Limb (tissue), 2 donors: Measurements from ENCODE around the gene CSAD.
"Not testable (repeated sequence)": the region's sequence is repeated elsewhere in the genome, so short reads cannot be mapped to it uniquely, and the experiment has no call there.

Experiments
- DNase-seq, 2 donors: peaks; one replicate each; pipeline ENCODE4 v3.0.0-alpha.2; 2016; ENCODE audit errors: extremely low spot score in 2 of 2

Gene CSAD

DNA sequence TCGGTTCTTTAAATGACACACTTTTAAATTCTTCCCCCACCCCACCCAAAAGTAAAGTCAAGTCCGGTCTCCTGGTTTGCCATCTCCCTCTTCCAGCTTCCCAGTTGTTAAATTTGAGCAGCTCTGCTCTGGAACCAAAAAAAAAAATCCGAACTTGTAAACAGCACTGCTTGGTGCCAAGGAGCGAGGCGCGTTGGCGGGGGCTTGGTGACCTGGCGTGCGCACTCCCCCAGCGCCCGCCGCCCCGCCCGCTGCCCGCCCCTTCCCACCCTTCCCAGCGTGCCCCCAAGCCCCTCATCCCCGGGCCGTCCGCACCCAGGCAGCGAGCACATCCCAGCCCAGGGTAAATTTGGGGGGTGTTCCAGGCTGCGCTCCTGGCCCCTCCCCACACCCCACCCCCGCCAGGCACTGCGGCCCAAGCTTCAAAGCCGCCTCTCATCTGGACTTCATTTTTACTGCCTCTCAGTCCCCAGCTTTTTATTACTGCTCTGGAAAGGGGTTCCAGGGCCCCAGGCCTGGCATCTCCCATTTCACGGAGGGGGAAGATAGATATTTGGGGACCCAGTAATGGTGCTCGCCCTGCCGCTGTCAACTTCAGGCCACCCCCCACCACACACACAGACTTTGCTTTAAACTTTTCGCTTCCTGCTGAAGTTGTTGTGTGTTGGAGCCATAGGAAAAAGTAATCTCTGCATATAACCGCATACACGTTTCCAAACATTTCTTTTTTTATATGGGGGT lies 38.0 kb upstream of the CSAD start:
- peak in 1 of 2 donors; percentile 40 for DNase-seq

DNA sequence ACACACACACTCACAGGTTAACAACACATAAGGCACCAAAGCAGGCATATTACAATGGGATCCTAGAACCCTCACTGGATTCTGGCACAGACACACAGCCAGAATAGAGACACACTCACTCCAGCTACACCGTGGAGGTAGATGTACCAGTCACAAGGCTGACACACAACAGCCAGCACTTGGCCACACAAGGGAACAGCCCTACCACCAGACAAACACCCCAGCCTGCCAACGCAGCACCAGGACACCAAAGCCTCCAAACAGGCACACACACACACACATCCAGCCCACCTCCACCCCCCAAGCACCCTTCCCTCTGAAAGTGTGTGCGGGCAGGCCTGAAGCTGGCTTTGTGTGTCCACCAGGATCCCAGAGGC lies 37.2 kb upstream of the CSAD start:
- DNase-seq = no peak

DNA sequence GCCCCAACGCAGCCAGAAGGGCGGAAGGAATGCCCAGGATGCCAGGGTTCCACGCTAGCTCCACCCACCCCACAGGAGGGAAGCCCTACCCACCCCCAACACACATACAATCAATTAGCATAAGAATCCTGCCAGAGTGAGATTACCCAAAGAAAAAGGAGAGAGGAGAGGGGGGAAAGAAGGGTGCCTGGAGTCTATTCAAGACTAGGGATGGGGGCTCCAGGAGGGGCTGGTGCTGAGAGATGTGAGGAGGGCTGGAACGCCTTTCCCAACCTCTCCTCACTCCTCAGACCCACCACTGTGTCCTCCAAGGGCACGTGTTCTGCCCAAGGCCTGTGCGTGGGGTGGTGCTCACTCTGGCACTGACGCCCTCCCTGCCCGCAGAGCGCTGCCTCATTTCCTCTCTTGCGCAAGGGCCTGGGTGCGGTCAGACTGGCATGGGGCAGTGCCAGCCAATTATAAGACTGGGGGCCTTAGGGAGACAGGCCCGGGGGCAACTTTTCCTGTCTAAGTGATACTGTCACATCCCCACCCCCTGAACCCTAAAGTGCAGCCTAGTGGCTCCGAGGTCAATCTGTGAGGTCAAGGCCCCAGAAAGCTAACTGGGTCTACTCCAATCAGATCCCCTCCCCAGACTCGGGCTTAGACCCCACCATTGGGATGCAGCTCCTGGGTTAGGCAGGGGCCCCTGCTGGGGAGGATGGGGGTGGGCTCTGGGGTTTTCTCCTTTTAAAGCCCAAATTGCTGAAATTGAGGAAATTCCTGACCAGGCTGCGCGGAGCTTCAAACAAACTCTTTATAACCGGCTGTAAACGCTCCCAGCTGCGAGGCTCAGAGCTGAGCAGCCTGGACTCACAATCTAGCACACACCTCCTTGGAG lies 36.6 kb upstream of the CSAD start:
- no peak for DNase-seq

DNA sequence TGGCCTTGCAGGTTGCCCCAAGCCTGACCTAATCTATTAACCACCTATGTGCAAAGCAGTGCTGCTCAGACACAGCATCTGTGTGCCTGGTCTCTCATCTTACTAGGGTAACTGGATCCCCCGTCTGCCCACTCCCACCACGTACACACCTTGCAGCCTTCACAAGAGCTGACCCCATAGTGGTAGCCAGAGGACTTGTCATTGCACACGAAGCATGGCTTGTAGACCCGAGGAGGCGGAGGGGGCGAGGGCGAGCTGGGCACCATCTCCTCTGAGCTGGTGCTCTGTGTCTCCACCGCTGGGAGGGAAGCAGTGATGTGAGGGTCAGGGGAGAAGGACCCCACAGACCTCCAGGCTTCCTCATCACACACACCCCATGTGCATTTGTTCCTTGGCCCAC lies 34.8 kb upstream of the CSAD start:
- DNase-seq = no peak

DNA sequence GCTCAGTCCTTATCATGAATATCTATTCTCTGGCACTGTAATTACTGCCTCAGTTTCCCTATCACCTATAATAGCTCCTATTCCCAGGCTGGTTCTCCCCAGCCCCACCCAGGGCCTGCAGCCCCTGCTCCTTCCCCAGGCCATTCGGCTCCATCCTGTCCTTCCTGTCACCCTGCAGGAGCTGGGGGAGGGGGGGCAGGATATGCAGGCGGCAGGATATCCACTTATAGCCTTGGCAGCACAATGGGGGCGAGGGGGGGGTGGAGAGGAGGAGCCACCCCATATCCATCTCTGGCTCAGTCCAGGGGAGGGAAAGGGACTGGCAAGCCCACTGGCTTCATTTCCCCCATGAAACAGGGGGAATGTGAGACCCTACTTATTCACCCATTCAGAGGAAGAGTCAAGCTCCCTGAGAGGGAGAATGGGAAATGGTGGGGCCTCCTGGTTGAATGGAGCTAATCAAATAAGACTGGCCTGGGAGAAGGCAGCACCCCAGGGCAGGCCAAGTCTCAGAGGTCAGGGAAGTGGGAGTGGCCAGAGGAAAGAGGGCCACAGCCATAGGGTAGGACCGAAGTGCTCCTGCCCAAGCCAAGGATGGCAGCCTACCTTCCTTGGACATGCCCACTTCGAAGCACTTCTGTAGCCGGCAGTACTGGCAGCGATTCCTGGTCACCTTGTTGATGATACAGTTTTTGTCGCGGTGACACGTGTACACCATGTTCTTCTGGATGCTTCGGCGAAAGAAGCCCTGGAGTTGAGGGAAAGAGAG lies 34.1 kb upstream of the CSAD start:
- no peak for DNase-seq

DNA sequence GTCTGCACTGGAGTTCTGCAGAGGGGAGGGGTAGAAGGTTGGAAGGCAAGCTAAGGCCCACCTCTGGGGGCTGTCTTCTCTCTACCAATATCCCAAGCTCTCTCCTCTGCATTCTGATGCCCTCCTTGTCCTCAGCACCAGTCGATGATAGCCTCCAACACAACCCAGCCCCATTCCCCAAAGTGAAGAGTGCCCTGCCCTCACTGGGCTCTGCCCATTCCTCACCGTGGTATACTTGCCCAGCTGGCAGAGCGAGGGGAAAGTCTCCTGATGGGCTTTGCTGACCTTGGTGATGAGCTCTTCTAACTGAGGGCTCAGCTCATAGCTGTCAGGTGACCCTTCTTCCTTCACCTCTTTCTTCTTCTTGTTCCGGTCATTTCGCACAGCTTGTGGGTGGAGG lies 33.5 kb upstream of the CSAD start:
- no peak for DNase-seq

DNA sequence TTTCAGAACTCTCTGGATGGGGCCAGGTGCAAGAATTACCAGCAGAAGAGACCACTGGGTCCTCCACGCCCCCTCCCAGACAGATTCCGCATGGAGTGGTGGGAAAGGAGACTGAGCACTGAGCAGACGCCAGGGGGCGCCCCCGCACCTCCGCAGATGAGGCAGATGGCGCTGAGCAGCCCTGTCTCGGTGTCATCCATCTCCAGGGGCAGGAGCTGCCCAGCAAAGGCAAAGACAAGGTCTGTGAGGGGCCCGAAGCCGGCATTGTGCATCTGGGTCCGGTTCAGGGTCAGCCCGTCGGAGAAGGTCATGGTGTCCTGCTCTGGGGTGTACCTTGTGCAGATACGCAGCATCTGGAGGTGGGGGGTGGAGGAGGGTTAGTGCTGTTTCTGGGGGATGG lies 32.6 kb upstream of the CSAD start:
- peak; percentile 69 to 91 for DNase-seq

DNA sequence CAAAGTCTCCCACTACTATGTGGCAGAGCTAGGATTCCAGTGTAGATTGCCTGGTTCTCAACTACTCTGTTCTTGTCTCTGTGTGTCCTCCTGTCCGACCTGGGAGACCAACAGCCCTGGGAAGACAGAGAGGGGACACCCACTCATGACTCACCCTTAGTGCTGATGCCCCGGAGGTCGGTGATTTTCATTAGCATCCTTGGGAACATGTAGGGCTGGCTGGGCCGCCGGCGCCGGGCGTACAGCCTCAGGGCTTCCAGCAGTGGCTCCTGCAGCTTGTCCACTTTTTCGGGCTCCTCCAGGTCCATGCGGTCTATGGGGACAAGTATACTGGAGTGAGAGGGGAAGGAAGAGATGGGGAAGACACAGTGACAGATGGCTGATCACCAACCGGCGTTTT lies 32.2 kb upstream of the CSAD start:
- DNase-seq = no peak

DNA sequence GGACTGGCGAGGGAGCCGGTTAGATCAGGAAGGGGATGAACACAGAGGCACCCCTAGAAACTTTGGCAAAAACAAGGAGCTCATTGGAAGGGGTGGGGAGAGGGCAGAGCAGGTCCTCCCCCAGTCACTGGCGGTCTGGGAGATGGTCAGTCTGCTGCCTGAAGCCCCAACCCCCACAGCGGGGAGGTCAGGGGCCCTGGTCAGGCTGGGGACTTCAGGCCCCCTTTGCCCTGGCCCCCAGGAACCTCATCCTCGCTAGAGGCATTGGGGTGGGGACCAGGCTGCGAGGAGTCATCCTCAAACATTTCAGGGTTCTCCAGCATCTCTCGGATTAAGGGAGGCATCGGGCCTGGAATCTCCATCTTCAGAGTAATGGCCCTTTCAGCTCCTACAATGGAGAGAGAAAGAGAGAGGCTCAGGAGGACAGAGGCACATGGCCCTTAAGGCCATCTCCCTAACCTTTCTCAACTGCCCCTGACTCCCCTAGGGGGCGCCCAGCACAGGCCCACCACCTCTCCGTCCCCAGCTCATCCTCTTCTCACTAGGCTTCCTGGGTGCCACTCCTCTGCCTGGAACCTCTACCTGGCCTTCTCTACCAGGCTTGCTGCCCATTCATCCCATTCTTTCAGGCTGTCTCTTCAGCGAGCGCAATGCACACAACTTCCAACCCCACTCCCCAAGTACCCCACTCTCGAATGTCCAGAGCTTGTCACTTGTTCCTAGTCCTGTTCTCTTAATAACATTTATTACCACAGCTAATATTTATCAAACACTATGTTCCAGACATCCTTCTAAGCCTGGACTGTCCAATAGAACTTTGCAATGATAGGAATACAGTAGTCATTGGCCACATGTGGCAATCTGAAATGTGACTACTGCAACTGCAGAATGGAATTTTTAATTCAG lies 31.0 kb upstream of the CSAD start:
- no peak for DNase-seq

DNA sequence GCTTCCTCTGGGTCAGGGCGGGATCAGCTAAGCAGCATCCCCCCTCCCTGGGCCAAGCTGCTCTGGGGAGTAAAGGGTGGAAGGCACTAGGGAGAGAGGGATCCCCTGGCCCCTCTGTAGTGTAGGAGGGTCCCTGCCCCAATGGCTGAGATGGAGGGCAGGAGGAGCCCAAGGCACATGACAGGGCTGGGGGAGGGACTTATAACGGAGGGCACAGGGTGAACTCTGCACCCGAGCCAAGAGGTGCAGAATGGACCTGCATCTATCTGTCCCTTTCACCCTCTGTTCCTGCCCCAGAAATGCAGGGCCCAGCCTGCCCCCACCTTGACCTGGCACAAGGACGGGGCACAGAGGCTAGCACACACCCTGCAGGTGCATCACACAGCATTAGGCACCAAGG lies 30.1 kb upstream of the CSAD start:
- no peak for DNase-seq

DNA sequence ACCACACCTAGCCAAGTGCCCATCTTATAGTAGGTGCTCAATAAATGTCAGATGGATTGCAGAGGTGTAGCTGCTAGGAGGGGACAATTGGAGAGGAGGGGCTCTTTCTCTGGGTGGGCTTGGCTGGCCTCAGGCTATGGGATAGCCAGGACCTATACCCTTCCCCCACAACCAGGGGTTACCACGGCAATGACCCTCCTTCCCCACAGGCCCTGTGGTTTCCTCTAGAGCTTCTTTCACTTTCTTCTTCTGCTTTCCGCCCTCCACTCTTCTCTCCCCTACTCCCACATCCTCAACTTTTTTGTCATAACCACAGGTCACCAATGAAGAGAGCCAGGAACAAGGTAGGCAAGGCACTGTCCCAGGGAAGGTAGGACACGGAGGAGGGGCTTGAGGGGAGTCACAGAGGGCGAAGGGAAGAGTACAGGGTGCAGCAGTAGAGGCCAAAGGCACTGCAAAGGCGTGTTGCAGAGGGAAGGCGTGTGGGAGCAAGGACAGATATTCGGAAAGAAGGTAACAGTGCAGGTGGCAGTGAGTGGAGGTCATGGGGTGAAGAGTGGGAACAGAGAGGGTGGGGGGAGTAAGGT lies 28.2 kb upstream of the CSAD start:
- DNase-seq = no peak

DNA sequence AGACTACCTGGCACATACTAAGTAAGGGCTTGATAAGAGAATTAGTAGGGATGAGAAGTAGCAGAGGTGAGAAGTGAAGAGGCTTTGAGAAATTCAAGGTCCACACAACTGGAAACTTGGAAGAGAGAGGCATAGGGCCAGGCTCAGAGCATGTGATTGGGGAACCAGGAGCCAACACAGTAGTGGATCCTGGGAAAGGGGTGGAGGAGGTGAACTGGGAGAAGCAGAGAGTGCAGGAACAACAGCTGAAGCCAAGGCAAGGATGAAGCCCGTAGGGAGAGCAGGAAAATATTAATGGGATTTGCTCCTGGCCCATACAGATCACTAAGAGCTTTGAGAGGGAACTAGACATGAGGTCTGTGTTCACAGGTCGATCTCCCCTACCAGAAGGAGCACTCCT lies 27.7 kb upstream of the CSAD start:
- no peak for DNase-seq

DNA sequence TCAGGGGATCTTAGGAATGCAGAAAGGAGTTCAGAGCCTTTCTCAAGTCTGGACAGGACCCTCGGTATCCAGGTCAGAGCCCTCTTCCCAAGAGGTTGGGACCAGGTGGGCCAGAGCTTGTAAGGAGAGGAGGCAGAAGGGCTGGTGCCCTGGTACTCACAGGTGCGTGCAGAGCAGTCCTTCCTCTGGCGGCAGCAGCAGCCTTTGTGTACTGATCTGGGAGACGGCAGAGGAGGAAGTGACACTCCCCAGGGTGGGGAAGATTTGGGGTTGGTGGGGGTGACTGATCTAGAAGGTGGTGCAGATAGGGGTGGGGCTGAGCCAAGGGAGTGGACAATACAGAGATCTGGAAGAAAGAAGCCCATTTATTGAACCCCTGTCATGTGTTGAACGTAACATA lies 26.3 kb upstream of the CSAD start, which contains the start of gene ITGB7:
Gene ITGB7 (minus strand): TSS at position 210 of the 400 bp plus-strand sequence. CDS start 6,808 bp downstream, outside the sequence.
- no peak for DNase-seq

DNA sequence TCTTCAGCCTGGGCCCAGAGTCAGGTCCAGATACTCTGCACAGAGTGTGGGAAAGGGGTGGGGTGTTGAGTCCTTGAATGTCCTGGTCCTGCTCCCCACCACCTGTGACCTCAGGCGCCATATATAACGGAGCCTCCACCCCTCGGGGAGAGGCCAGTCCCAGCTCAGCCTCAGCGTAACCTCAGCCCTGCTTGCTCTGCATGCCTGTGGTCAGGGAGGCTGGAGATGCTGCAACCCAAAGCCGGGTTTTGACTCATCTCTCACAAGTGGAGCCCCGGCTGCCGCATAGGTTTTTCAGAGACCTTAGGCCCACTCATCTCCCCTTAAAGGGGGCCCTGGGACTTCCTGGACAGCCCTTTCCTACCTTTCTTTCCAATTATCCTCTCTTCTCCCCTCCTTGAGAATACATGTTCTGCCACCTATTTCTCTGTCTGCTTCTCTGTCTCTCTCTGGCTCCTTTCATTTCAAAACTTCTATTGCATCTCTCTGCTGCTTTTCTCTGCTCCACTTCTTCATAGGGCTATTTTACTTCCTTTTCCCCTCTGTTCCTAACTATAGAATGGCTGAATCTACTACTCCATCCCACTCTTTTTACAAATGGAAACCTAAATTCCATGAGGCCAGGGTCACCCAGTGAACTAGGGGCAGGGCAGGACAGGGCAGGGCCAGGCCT lies 25.2 kb upstream of the CSAD start:
- DNase-seq = no peak

DNA sequence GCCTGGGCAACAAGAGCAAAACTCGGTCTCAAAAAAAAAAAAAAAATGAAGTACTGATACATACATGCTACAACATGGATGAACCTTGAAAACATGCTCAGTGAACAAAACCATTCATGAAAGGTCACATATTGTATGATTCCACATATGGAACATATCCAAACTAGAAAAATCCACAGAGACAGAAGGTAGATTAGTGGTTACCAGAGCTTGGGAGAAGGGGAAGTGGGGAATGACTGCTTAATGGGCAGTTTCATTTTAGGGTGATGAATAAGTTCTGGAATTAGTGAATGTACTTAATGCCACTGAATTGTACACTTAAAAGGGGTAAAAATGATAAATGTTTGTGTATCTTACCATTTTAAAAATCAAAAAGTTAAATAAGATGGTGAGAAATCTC lies 23.6 kb upstream of the CSAD start:
- DNase-seq = no peak

DNA sequence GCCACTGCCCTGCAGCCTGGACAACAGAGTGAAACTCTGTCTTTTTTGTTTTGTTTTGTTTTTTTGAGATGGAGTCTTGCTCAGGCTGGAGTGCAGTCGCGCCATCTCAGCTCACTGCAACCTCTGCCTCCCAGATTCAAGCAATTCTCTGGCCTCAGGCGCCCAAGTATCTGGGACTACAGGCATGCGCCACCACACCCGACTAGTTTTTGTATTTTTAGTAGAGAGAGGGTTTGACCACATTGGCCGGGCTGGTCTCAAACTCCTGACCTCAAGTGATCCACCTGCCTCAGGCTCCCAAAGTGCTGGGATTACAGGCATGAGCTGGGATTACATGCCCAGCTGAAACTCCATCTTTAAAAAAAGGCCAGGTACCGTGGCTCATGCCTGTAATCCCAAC lies 21.6 kb upstream of the CSAD start:
- not testable (repeated sequence) for DNase-seq

DNA sequence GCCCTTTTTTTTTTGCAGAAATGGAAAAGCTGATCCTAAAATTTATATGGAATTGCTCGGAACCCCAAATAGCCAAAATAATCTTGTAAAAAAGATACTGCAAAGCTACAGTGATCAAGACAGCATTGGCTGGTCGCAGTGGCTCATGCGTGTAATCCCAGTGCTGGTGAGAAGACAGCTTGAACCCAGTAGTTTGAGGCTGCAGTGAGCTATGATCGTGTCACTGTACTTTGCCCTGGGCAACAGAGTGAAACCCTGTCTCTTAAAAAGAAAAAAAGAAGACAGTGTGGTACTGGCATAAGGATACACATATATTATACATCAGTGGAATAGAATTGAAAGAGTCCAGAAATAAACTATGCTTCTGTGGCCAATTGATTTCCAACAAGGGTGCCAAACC lies 20.9 kb upstream of the CSAD start:
- DNase-seq = no peak

DNA sequence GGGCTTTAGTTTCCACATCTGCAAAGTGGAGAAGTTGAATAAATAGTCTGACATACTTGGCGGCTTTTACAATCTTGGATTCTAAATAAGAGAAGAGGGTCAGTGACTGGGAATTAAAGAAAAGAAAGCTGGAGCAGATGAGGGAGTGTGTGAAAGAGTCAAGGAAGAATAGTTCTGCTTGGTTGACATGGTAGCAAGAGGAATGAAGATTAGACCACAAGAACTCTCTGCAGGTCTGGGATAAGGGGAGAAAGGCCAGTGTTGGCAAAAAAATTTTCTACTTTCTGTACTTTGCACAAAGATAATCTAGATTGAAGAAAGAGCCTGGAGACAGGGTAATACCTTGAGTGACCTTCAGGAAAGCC lies 20.4 kb upstream of the CSAD start:
- no peak for DNase-seq

DNA sequence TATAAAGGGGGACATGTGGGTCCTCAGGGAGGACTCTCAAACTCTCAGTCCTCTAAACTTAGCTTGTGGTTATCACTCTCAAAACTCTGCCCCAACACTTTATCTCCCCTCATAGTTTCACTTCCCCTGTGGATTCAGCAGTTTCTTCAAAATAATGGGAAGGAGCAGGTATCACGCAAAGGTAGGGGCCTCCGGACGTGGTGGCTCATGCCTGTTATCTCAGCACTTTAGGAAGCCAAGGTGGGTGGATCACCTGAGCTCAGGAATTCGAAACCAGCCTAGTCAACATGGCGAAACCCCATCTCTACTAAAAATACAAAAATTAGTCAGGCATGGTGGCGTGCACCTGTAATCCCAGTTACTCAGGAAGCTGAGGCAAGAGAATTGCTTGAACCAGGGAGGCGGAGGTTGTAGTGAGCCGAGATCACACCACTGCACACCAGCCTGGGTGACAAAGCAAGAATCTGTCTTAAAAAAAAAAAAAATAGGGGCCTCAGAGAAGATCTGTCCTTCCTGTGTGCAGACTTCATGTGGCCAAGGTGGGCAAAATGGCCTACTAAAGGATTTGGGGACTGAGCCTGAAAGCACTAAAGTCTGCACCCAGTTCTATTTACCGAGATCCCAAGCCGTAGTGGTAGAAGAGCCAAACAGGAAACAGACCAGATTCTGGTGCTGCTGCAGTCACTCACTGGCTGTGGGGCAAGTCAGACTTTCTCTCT lies 19.9 kb upstream of the CSAD start:
- DNase-seq = no peak

DNA sequence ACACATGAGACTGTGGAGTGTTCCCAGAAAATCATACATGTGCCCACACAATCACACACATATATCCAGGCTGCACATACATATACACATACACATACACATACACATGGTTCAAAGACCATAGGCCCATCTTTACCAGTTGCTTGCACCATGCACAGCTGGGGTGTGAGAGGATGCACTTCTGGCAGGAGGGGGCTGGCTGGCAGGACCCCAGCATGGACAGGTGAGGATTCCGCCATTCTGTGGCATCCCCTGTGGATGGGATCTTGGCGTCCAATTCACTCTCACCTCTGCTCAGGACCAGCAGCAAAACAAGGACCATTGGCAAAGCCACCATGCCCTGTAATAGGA lies 19.4 kb upstream of the CSAD start:
- no peak for DNase-seq
